Activated CD4-positive, alpha-beta T cell treated with anti-CD3 and anti-CD28 coated beads, Interleukin-2, Interleukin-4, amounts not matched to agents 100 ng/mL and 50 ng/mL, durations not matched to agents 16 hours and 8 hours (primary cell): Measurements from ENCODE around the gene TXNDC5.
"Not testable (repeated sequence)": the region's sequence is repeated elsewhere in the genome, so short reads cannot be mapped to it uniquely, and the experiment has no call there.

ENCODE experiments used
- DNase-seq: peaks from one replicate; pipeline ENCODE4 v3.0.0-alpha.2; 2020; ENCODE audit warnings: low spot score

The TXNDC5 gene

DNA sequence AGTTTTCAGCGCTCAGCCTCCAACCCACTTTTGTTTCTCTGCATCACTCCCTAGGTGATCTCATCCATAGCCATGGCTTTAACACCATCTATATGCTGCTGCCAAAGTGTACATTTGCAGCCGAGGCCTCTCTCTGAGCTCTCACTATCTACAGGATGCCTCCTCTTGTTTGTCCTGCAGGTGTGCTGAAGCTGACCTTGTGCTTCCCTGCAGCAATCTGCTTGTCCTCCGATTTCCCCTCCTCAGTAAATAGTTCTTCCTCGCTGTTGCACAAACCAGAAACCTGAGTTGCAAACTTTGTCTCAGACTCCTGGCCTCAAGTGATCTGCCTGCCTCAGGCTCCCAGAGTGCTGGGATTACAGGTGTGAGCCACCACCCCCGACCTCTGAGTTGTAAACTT is 3.7 kb upstream of the TXNDC5 start:
- DNase-seq: no peak

DNA sequence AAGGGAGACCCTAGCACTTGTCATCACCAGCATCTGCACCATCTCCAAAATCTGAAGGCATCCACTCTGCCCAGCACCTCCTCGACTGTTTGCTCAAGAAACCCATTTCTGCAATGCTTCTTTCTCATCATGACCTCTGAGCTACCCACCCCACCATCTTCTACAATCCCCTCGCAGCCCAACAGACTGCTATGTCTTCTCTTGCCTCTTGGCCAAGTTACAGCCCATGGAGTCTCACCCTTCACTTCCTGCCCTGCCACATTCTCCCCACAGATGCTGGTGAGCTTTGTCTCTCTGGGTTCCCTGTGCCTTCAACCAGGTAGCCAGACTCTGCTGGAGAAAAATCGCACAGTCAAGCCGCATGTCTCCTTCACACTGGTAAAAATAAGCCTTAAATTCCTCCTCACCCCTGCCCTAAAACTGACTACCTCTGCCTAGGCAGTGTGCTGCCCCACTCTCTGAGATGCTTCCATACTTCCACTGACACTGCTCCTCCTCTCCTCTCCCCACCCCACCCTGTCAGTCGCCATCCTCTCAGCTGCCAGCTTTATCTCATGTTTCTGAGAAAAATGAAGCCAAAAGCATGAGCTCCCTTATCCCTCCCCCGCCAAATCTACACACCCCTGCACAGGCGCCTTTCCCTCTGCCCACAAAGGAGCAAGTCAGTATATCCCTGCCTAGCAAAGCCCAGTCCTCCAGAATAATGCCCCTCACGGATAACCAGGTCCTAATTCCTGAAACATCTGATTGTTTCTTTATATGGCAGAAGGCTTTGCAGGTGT is 2.3 kb upstream of the TXNDC5 start:
- no peak for DNase-seq

DNA sequence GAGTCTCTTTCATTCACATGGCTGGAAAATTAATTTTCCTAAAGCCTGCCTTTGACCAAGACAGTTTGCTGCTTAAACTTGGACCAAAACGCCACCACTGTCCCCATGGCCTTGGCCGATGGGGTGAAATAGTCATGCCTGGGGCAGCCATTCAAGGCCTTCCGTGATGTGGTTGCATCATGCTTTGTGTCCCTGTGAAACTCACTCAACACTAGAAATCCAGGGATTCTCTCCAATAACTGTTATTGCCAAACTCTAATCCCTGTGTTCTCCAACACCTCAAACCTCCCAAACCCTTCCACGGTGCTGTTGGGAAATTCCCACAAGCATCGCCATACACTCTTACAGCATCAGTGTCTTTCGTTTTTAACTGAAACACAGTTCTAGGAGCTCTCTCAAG is 1.4 kb upstream of the TXNDC5 start:
- no peak for DNase-seq

DNA sequence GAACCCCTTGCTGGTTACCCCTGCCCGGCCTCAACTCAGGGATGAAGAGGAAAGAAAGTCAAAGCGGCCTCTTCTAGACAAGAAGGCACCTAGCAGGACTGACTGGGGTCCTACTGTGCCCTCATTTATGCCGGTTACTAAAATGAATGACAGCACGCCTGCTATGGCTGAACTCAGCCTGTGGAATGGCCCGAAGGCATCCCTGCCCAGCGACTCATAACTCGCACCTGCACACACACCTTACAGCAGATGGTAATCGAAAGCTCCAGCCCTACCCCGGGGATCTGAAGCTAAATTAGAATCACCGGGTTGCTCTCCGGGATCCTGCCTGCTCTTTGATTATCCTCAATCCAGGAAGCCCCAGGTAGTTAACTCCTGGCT is 747 bp upstream of the TXNDC5 start:
- no peak for DNase-seq

DNA sequence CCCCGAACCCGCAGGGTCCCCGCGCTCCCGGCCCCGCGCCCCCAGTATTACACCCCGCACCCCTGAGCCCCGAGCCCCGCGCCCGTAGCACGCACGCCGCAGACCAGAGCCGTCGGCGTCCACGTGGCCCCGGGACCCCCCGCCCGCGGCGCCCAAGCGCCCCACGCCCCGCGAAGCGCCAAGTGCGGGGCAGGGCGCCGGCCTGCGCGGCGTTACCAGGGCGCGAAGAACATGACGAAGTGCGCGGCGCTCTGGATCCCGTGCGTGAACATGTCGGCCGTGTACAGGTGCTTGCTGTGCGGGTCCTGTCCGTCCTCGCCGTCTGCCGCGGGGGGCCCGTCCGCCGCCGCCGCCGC is 312 bp downstream of the TXNDC5 start:
- DNase-seq: peak; percentile 16

DNA sequence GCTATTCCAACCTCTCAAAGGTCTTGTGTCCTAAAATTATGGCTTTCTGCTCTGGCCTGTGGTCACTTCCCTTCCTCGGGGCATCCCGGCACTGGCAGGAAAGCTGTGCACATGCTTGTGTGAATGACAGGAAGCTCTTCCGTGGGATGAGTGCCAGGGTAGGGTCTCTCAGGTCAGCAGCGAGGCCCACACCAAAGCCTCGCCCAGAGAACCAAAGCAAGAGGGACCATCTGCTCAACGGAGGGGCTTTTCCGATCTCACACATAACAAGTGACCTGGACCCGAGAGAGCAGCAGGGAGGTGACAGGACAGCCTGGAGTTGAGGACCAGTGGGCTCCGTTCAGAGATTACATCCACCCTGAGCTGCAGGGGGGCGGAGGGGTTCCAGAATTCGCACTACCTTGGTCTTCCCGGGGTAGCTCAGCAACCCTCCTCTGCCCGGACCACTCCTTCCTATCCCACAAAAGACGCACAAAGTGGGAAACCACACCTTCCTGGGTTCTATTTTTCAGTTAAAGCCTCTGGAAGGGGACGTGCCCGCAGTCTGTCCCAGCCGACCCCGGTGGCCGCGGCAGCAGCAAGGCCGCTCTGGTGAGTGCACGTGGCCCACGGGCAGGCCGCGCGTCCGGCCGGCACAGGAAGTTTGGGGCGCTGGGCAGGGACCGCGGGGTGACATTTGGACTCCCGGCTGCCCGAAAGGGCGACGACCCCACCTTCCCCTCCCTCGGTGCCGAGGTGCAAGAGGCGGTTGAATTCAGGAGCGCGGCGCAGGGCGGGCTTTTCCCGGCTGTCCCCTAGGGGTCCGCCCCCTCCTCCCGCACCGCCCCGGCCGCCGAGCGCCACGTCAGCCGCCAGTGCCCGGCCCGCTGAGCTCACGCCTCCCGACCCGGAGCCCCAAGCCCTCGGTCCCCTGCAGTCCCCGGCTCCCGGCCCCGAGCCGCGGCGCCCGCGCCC is 988 bp downstream of the TXNDC5 start:
- peak; percentile 50 for DNase-seq

DNA sequence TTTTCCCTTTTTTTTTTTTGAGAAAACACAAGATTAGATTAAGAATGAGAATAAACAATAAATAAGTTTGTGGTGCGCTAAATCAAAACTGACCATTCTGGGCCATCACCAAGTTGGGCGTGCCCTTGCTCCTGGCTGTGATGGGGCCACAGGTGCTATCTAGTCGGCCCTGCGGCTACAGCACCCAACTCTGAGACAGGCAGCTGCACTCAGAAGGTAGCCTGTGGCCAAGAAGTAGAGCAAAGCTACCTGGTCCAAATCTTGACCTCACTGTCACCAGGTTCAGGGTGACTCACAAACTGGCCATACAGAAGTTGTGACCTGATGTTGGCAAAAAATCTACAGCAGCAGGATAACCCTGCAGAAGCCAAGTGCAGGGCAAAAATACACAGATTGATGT is 3.4 kb downstream of the TXNDC5 start:
- no peak for DNase-seq

DNA sequence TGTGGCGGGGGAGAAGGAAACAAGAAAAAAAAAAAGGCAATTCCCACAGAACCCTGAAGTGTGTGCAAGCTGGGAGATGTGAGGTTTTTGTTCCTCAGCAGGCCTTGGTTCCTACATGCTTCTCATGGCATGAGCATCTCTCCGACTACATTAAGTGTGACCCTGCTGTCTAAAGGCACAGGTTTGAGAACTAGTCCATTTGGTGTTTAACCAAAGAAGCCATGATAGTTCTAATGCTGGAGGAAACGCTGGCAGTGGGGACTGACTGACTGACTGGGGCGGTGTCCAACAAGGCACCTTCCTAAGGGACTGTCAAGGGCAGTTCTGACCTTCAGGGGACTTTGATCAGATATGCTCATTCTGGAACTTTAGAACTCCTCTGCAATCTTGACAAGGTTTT is 3.8 kb downstream of the TXNDC5 start:
- no peak for DNase-seq

DNA sequence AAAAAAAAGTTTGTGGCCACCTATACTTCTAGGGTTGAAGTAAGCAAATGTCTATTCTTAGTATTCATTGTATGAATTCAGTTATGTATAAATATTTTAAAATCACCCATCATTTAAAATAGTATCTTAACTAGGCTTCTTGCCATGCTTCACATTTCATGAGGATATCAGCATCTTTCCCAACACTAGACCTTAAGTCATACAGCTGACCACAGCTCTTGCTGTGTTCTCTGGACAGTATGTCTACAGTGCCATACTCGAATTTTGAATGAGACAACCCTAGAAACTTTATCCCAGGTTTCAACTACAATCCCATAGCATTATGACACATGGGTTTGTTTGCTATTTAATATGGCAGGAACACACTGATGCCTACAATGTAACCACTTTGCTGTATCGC is 5.2 kb downstream of the TXNDC5 start:
- no peak for DNase-seq

DNA sequence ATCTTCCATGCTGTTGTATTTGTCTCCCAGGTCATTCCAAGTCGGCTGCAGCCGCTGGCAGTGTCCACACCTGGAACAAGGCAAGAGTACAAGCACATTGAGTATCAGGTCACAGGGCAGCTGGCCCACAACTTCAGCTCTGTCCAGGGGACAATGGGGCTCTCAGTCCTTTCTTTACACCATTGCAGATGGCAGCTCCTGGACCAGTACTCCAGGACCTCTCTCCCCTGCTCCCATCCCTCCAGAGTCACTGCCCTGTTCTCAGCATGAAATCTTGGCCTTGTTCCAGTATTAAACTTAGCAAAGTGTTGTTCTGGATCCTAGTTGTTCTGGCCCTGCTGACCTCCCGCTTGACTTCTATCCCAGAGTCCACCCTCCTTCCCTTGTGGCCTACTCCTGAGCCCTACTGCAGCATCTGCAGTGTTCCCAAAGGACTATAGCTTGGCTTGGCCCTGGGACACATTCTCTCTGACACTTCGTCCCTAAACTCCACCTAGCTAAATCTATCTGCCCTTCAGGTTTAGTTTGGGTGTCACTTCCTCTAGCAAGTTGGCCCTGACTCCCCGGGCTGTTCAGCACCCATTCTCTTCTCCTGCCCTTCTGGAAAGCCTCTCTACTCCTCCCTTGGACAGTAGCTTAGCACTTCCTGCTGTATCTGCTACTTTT is 5.8 kb downstream of the TXNDC5 start:
- no peak for DNase-seq

DNA sequence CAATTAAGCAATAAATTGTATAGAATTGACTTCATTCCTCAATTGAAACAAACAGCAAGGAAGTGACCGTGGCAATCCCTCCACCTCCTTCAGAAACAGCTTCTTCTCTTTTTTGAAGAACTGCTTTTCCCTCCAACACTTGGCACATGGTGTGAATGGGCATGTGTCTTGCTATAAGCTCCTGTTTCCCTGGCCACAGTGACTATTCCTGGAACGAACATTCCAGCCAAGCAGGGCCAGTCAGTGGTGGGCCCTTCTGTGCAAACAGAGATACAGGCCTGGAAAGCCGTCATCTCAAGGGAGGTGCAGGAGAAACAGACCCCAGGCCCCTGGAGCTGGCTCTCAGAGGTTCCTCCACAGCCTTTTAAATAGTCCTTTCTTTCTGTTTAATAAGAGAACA is 6.9 kb downstream of the TXNDC5 start:
- no peak for DNase-seq

DNA sequence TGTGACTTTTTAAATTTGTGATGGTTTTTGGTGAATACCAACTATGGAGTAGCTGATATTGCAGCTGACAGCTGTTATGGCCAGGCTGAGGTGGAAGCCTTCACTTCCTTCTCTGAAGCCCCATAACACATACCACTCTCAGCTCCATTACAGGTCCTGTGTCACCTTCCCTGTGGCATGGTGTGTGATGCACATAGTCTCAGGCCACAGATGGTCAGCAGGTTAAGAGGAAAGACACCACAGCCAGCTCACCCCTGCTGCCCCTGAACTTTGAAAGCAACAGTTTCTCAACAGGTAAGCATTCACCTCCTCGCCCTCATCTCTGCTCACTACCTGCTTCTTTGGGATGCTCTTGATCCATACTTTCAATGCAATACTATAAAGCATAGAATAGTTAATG is 7.7 kb downstream of the TXNDC5 start:
- DNase-seq: no peak

DNA sequence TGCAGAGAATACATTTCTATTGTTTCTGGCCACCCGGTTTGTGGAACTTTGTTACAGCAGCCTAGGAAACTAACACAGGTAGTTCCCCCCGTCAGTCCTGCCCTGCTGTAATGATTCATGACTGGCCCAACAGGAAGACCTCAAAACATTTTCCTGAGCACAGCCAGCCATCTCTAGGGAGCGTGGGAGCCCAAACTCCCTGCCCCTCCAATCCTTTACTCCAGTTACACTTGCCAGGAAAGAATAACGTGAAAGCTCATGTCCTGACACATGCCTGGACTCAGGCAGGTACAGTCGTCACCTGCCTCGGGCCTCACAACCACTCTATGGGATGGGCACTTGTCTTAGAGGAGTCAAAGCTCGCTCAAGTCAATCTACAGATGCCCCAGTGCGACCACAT is 8.4 kb downstream of the TXNDC5 start:
- DNase-seq: no peak

DNA sequence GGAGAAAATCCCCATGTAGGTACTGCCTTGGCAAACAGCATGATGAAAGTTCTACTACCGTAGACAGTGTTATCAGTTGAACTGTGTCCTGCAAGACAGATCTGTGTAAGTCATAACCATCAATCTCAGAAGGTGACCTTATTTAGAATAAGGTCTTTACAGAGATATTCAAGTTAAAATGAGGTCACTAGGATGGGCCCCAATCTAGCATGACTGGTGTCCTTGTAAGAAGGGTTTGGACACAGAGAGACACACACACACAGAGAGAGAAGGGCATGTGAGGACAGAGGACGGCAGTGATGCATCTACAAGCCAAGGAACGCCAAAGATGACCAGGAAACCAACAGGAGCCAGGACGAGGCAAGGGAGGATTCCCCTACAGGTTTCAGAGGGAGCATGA is 8.8 kb downstream of the TXNDC5 start:
- DNase-seq: no peak

DNA sequence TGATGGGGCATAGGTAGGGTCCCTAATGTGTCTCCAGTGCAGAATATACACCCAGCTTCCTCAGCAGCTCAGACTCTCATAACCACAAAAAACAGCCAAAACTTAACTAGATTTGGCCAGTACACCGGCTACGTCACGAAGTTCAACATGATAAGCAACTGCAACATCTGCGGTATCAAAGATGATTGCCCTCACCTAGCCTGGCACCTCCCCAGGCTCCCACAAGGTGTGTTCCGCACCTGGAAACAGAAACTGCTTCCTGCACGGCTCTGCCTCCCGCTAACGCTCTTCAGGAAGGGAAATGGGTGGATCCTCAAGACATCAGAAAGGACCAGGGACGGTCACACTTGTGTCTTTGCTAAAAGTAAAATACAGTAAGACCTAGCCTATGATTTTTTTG is 9.5 kb downstream of the TXNDC5 start:
- DNase-seq: no peak

DNA sequence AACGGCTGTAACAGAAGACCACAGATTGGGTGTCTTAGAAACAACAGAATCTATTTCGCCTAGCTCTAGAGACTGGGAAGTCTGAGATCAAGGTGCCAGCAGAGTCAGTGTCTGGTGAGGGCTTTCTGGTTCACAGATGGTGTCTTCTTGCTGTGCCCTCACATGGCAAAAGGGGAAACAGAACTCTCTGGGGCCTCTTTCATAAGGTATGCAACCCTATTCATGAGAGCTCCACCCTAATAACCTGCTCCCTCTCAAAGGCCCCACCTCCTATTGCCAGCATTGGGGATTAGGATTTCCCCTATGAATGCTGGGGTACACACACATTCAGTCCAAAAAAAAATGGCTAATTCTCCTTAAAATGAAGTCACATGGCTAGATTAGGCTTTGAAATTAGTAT is 10.0 kb downstream of the TXNDC5 start:
- no peak for DNase-seq

DNA sequence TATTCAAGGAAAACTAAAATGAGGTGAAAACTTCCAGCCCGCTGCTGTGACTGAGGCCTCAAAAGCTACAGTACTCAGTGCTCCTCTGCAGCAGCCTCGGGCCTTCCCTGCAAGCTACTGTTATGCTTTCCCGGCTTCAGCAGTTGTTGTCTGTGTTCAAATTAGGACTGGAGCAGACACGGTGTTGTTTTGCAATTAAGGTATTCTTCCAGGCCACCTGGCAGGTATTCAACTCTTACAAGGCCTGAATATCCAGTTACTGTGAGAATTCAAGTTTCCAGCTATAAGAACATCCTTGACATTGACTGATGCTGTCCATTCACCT is 10.7 kb downstream of the TXNDC5 start:
- DNase-seq: no peak

DNA sequence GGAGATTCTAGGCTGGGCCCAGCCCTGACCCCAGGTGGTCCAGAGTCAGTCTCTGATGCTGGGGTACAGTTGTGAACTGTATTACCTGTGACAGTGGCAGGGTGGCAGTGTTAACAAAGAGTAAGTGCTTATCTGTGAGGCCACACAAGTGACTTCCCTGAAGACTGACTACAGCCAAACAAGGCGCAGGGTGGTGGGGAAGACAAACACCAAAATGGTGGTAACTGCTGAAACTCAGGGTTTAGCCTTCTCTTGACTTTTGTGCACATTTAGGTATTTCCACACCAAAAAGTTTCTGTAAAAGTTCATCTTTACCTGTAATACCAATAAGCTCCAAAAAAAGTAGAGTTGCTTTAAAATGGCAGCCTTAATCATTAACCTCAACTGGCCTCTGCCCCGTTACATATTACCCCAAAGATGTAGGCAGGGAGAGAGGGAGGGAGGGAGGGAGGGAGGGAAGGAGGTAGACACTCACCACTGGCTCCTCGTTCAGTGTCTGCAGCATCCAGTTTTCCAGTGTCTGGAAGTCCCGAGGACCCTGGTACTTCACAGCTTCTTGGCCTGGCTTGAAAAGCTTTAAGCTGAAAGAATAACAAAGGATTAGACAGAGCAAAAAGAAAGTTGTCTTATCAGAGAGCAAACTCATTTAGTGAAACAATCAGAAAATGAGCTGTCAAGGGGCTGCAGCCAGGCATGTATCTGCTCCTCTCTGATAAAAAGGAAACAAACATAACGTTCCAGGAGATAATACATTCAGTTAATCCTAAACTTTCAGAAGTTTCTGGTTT is 11.3 kb downstream of the TXNDC5 start:
- no peak for DNase-seq

DNA sequence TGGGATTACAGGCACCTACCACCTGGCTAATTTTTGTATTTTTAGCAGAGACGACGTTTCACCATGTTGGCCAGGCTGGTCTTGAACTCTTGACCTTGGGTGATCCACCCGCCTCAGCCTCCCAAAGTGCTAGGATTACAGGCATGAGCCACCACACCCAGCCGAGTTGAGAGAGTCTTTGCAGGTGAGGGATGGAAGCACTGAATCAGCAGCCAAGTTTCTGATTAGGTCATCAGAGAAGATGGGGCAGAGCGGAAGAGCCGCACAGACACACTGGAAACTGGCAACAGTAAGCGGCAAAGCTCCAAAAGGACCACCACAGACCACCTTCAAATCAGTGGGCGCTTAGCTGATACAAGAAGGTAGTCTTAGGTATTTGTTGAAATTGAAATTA is 12.4 kb downstream of the TXNDC5 start:
- not testable (repeated sequence) for DNase-seq

DNA sequence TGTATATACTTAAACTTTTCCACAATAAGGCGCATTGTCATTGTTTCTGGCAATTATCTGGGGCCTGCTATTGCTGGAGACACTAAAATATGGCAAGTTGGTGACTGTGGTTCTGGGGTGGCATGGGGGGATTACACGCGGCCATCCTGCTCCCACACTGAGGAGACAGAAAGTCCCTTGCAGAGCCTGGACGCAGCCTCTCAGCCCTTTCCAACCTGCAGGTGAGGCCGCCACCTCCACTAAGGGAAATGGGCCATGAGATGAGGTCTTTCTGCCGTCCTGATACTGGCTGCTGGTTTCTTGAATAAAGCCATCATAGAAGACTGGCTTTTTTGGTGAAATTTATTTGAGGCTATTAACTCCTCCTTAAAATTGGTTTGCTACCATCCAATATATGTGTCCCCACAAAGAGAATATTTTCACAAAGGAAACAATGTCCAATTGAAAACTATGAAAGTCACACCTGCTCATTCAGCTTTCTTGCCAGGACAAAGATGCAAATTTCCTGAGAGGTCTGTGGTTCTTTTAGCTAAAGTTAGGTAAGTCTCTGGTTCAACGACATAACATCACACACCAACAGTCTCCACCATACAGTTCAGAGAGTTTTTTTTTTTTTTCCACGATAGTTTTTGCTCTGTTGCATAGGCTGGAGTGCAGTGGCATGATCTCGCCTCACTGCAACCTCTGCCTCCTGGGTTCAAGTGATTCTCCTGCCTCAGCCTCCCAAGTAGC is 13.0 kb downstream of the TXNDC5 start:
- no peak for DNase-seq

DNA sequence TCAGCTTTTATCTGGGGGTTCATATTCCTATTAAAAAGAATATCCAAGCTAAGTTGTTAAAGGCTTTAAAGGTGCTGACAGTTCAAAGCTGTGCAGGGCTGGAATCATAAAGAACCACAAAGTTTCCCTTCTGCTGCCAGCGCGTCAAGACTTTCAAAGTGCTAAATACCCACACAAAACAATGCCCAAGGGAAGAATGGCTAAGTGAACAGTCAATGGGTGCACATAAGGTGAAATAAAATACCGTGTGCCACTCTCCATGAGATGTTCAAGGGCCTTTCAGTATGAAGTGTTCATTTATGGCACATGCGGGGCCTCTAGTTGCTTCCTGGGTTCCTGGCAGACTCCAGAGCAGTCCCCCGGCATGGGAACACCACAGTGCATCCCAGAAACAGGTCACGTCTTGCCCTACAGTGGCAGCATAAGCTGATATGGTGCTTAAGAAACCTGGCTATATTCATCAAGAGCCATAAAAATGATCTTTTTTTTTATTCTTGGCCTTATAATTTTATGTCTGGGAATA is 14.1 kb downstream of the TXNDC5 start:
- no peak for DNase-seq

DNA sequence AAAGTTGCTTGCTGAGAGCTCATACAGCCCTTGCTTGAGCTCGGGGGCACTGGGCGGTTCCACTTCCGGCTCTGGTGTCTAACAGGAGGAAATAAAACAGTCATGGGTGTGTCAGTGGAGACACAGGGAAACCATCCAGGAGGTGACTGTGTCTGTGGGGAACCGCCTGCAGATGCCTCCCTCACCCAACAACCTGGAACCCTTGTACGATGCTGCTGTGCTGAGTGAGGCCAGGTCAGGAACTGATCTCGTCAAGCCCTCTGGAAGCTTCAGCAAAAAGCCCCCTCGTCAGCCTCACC is 15.5 kb downstream of the TXNDC5 start:
- no peak for DNase-seq
